Stimulated activated naive CD4-positive, alpha-beta T cell (primary cell): Measurements from ENCODE around the gene HK1.
"Not testable (repeated sequence)": the region's sequence is repeated elsewhere in the genome, so short reads cannot be mapped to it uniquely, and the experiment has no call there.

Experiments
- DNase-seq, 6 experiments: peaks; one replicate each; lab custom pipeline; 2025; lab: John Stamatoyannopoulos, UW

Gene HK1

GRCh38 chr10:69311309-69311708 is 33.0 kb downstream of the HK1 start:
- no peak for DNase-seq

- DNase-seq = no peak
These were observed 34.2 kb downstream of the HK1 start for GRCh38 chr10:69312528-69312927.

DNA sequence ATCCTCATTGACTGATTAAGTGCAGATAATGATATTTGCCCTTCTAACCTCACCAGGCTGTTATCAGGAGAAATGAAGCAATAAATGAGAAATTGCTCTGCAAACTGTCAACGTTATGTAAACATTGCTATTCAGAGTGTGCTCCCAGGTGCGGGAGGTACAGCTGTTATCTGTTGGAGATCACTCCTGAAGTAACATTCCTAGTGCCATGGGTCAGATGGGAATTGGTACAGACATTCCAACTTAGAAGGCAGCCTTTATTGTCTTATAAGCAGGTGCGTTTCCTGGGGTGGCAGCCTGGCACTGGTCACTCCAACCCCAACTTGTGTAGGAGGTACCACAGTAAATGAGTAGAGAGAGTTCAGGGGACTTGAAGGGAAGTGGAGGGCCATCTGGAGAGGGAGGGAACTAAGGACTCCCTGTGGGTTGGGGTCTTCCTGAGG is 36.8 kb downstream of the HK1 start:
- DNase-seq = no peak

DNA sequence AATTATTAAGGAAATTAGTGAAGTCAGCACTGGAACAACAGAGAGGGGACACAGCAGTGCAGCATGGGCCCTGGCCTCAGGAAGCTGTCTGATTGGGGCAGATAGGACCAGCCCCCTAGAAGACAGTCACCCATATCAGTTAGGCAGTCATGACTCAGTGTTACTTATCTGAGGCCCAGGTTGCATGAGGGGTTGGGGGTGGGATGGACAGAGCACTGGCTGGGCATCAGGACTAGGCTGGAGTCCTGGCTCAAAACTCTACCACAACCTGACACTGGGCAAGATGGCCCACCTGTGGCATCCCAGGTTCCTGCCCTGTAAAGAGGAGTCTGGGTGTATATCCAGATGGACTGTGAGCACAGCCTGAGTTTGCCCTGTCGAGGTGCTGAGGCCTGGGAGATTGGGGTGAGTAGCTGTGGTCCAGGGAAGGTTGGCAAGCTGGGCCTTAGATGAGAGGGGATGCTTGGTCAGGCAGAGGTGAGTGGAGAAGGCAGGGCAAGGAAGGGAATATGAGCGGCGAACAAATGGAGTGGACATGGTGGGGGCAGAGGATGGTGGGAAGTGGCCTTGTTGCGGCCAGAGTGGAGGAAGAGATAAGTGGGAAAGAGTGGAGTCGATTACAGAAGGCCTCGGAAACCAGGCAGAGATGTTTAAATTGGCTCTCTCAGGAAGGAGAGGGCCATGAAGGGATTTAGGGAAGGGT is 37.5 kb downstream of the HK1 start:
- DNase-seq = no peak

DNA sequence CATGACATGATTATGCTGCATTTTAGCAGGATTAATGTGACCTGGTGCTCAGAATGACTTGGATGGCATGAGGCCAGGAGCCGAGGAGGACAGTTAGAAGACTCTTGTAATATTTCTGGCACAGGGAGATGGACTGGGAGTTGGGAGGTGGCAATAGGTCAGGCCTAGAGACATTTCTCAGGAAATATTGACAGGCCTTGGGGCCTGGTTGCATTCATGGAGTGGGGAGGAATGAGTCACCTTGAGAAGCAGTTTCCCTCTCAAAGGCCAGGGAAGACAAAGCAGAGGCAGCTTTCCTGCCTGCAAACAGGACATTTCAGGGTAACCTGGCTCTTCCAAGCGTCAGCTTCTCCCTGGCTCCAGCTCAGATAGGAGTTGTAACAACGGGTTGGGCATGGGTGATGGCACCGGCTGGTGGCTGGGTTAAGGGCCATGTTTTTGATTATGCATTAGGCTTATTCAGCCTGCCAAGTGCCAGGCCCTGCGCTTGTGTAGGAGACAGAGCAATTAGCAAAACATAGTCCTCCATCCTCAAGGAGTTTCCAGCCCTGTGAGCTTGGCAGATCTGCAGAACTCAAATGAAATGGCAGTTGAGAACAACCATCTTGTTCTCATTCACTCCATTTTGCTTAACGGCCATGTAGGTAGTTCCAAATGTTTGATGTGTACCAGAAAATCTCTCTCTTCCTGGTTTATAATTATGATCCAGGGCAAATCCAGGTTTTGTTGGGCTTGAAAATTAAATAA is 38.2 kb downstream of the HK1 start:
- no peak for DNase-seq

- no peak for DNase-seq
These were observed 38.9 kb downstream of the HK1 start for GRCh38 chr10:69317175-69317604.

- peak in 1 of 6 experiments; percentile 34 for DNase-seq
These were observed 39.4 kb downstream of the HK1 start for GRCh38 chr10:69317626-69318105.

DNA sequence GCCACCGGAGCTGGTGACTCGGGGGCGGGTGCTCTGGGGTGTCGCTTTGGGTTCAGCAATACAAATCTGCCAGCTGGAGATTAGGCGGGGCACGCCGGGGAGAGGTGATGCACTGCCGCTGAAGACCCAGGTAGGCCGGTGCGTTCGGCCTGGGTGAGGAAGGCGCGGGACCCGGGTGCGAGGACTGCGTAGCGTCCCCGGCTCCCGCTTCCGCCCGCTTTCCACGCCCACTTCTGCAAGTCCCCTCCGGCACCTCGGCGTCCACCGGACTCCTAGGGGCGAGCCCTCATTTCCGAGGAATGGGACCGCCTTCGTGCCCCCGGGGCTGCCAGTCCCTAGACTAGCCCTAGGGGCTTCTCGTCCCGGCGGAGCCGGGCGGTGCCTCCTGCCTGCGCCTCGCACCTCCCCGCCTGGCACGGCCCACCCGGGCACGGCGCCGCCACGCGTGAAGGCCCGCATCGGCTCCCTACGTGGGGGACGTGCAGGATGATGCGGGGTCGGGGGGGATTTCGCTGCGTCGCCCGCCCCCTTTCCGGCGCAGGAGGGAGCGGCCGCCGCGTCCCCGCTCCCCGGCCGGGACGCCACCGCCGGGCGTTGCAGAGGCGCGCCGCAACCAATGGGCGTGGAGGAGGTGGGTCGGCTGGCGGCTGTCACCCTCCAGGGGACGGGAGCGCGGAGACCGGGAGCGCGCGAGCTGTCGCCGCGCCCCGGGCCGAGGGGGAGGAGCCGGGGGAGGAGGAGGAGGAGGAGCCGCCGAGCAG is 40.0 kb downstream of the HK1 start:
- DNase-seq = peak; percentile 82 to 90 (median 87)

DNA sequence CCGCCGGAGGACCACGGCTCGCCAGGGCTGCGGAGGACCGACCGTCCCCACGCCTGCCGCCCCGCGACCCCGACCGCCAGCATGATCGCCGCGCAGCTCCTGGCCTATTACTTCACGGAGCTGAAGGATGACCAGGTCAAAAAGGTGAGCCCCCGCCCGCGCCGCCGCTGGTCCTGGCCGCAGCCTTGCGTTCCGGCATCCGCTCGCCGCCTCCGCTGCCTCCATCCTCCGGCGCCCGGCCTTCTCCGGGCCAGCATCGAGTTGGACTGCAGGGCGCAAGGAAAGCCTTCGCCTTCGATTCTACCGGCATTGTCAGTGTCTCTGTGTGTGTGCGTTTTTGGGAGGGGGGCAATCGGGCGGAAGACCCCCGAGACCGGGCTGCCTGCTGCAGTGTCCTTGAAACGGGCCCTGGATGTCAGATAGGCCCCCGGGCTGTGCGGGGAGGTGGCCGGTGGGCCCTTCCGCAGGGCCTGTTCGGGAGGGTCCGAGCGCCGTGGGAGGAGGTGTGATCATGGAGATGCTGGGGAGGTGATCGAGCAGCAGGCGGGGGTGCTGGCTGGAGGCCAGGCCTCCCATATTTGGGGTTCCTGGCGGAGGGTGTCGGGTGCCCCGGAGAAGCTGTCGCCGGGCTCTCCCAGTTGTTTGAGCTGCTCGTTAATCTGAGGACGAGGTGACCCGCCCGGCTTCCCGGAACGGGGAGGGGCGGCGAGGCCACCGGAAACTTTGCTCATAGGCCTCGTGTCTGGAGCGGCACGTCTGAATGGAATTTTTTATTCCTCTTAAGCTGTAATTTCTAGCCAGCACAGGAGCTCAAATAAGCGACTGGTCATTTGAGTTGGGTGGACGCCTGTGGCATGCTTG is 40.8 kb downstream of the HK1 start:
- peak; percentile 40 to 73 (median 64) for DNase-seq

- peak in 2 of 6 experiments; percentile 14 to 37 for DNase-seq
These were observed 41.6 kb downstream of the HK1 start for GRCh38 chr10:69319841-69320316.

DNA sequence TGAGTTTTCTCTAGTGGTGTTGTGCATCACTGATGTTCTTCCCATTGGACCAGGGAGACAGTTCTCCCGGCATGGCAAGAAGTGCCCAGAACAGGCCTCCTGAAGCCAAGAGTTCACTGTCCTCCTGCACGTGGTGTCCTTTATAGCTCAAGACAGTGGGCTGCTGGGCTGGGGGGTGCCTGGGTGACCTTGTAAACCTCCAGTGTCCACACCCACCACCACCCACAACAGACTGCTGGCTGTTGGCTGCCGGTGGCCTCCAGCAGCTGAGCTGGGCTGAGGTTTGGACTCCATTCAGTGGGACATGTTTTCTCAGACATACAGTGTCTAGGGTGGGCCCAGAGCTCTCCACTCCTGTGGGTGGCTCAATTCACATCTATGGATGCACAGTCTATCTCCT is 42.2 kb downstream of the HK1 start:
- no peak for DNase-seq

DNA sequence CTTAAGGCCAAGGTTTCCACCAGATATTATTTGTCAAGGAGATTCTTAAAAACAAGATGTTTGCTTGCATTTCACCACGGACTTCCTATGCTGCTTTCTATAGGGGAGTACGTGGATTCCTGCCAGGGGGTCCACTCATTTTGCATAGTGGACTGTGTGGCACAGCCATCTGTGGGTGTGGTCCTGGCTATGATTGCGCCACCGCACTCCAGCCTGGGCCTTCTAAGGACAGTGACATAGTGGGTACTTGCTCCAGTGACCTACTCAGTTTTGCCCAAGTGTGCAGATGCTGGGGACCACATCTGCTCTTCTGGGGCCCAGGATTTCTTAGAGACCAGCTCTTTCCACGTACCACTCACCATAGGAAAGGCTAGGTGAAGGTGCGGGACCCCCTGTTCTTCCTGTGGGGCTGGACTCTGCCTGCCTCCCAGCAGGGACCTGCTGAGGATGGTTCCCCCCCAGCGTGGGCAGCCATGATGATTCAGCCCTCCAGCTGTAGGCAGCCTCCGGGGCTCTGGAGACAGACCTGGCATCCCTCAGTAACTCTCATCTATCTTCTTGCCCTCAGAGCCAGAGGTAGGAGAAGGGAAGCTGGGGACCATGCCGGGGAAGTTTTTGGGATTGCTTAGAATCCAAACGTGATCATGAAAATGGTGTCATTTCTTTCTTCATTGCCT is 42.9 kb downstream of the HK1 start:
- no peak for DNase-seq

DNA sequence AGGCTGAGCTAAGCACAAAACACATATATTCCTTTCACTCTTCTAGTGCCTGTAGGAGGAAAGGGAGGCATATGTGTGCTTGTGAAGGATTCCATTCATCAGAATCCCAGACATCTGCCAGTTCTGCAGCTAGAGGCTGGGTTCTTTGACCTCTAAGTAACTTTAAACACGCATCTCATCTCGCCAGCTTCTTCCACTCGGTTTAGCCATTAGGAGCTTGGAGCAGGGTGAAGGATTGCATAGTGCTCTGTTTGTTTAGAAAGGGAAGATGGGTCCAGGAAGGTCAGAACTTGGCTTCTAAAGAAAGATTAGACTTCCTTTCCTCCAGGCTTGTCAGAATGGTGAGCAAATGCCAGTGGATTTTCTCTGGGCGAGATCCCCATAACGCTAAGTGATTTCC is 43.6 kb downstream of the HK1 start:
- no peak for DNase-seq

GRCh38 chr10:69322346-69322745 is 44.0 kb downstream of the HK1 start:
- not testable (repeated sequence) for DNase-seq

- DNase-seq = no peak
These were observed 45.3 kb downstream of the HK1 start for GRCh38 chr10:69323622-69324021.

DNA sequence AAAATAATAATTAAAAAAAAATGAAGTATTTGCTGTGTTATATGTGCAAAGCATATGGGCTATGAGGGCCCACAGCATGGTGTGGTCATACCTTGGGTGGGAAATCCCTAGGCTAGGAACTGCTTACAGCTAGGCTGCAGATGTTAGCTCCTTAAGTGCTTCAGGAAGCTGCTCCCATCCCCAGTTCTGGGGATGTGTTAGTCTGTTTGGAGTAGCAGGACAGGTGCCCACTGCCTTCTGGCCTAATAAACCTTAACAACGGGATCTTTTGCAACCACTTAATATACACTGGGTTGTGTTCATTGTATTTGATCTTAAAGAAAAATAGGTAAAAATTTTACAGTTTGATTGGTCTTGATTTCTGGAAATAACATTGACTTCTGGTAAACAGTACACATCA is 46.3 kb downstream of the HK1 start:
- no peak for DNase-seq

- DNase-seq = not testable (repeated sequence)
These were observed 47.6 kb downstream of the HK1 start for GRCh38 chr10:69325637-69326523.

GRCh38 chr10:69326692-69327091 is 48.4 kb downstream of the HK1 start:
- DNase-seq = no peak

- DNase-seq = peak in 5 of 6 experiments; percentile 8 to 50 (median 21)
These were observed 49.4 kb downstream of the HK1 start for GRCh38 chr10:69327463-69328379.
